CD4-positive, alpha-beta T cell treated with Interferon alpha-2 for 1 hour (primary cell): Measurements from ENCODE around the gene SEPTIN5.

Source experiments
- DNase-seq, 2 donors: peaks; one replicate each; pipeline ENCODE4 v3.0.0-alpha.2; 2020 to 2022

The SEPTIN5 gene

GRCh38 chr22:19734837-19735382, 20.6 kb downstream of the SEPTIN5 start:
- no peak for DNase-seq

GRCh38 chr22:19735665-19736510, 21.6 kb downstream of the SEPTIN5 start:
- DNase-seq: no peak

GRCh38 chr22:19737846-19738663, 23.8 kb downstream of the SEPTIN5 start:
- no peak for DNase-seq

- DNase-seq: no peak
These were observed 24.6 kb downstream of the SEPTIN5 start for GRCh38 chr22:19738664-19739447.

GRCh38 chr22:19739448-19739895, 25.2 kb downstream of the SEPTIN5 start:
- no peak for DNase-seq

GRCh38 chr22:19739911-19740449, 25.7 kb downstream of the SEPTIN5 start:
- DNase-seq: no peak

- DNase-seq: no peak
These were observed 26.3 kb downstream of the SEPTIN5 start for GRCh38 chr22:19740586-19740985.

GRCh38 chr22:19741053-19741452, 26.8 kb downstream of the SEPTIN5 start:
- DNase-seq: no peak

- no peak for DNase-seq
These were observed 28.1 kb downstream of the SEPTIN5 start for GRCh38 chr22:19742160-19743066.

- no peak for DNase-seq
These were observed 28.8 kb downstream of the SEPTIN5 start for GRCh38 chr22:19743081-19743480.

GRCh38 chr22:19743651-19744050, 29.3 kb downstream of the SEPTIN5 start:
- no peak for DNase-seq

- no peak for DNase-seq
These were observed 30.2 kb downstream of the SEPTIN5 start for GRCh38 chr22:19744350-19745006.

- no peak for DNase-seq
These were observed 31.1 kb downstream of the SEPTIN5 start for GRCh38 chr22:19745155-19746101.

GRCh38 chr22:19746726-19747125, 32.4 kb downstream of the SEPTIN5 start:
- DNase-seq: no peak

- no peak for DNase-seq
These were observed 33.2 kb downstream of the SEPTIN5 start for GRCh38 chr22:19747551-19747950.

GRCh38 chr22:19748139-19748538, 33.8 kb downstream of the SEPTIN5 start:
- DNase-seq: no peak

GRCh38 chr22:19748991-19749664, 34.8 kb downstream of the SEPTIN5 start:
- no peak for DNase-seq

GRCh38 chr22:19749876-19750275, 35.6 kb downstream of the SEPTIN5 start:
- no peak for DNase-seq
